Body of pancreas (tissue), 4 donors: ENCODE measurements around the gene KIAA1217.

Experiments used
- CTCF ChIP-seq, 7 experiments: fragments of 450-650 bp in 4 of 7; fragments of 200-600 bp in 3 of 7; sonication (generic) in 3 of 7; IDR thresholded peaks; one replicate each; pipeline ENCODE4 v1.5.1; 2016 to 2019; ENCODE audit warnings: antibody characterized with exemption in 7 of 7
- POLR2A ChIP-seq, 3 donors: fragments of 450-650 bp; IDR thresholded peaks; one replicate each; pipeline ENCODE4 v1.6.1; 2016; ENCODE audit warnings: antibody characterized with exemption in 3 of 3, mild to moderate bottlenecking in 2 of 3

GRCh38 chr10:24315211-24315610, 106.3 kb downstream of the KIAA1217 start:
- TF ChIP-seq CTCF (IDR thresholded peaks at IDR 0.05), result no peak
- TF ChIP-seq POLR2A (IDR thresholded peaks at IDR 0.05), result no peak
